Activated gamma-delta T cell treated with anti-CD3 and anti-CD28 coated beads, Interleukin-2, amount 50 U/mL, for 16 hours (primary cell): Measurements from ENCODE around the gene DHRS7B.
A peak's percentile ranks its signal among the peaks of the same experiment; 100 is the strongest.
"Not testable (repeated sequence)": the region's sequence is repeated elsewhere in the genome, so short reads cannot be mapped to it uniquely, and the experiment has no call there.

Experiments
- DNase-seq: peaks from one replicate; pipeline ENCODE4 v3.0.0-alpha.2; 2020; ENCODE audit warnings: low read depth

DHRS7B gene, protein sequence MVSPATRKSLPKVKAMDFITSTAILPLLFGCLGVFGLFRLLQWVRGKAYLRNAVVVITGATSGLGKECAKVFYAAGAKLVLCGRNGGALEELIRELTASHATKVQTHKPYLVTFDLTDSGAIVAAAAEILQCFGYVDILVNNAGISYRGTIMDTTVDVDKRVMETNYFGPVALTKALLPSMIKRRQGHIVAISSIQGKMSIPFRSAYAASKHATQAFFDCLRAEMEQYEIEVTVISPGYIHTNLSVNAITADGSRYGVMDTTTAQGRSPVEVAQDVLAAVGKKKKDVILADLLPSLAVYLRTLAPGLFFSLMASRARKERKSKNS

GRCh38 chr17:21126645-21127508 is at the start of gene DHRS7B:
TSS of gene DHRS7B (plus strand) at chr17:21126964. CDS start at chr17:21126972, 8 bp downstream.
- peak; percentile 96 for DNase-seq

DNA sequence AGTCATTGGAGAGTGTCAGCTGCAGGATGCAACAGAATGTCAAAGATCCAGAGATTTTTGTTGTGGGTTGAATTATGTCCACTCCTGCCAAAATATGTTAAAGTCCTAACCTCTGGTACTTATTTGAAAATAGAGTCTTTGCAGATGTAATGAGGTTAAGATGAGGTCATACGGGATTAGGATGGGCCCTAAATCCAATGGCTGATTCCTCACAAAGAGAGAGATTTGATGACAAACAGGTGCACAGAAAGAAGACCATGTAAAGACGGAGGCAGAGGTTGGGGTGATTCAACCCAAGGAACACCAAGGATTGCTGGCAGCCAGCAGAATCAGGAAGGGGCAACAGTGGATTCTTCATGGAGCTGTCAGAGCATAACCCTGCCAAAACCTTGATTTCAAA is 49.5 kb upstream of the DHRS7B start:
- DNase-seq, result no peak

- no peak for DNase-seq
Measured at GRCh38 chr17:21078016-21078780, 48.6 kb upstream of the DHRS7B start.

- DNase-seq, result no peak
Measured at GRCh38 chr17:21079196-21079595, 47.6 kb upstream of the DHRS7B start.

GRCh38 chr17:21082001-21082436 is 44.7 kb upstream of the DHRS7B start:
- no peak for DNase-seq

DNA sequence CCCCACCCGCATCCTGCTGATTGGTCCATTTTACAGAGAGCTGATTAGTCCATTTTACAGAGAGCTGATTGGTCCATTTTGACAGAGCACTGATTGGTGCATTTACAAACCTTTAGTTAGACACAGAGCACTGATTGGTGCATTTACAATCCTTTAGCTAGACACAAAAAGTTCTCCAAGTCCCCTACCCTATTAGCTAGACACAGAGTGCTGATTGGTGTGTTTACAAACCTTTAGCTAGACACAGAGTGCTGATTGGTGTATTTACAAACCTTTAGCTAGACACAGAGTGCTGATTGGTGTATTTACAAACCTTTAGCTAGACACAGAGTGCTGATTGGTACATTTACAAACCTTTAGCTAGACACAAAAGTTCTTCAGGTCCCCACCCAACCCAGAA is 41.5 kb upstream of the DHRS7B start:
- DNase-seq, result not testable (repeated sequence)

DNA sequence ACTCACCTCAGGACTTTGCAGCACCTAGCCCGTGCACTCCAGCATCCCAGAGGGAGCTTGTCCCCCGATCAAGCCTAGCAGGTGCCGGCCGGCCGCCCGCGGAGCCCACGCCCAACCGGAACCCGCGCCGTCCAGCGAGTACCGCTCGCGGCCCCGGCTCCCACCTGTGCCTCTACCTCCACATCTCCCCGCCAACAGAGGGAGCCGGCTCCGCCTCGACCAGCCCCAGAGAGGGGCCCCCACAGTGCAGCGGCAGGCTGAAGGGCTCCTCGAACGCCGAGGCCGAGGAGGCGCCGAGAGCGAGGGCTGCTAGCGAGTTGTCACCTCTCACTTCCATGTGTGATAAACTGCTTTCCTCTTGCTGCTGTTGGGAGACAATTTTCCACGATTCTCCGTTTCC is 41.1 kb upstream of the DHRS7B start:
- DNase-seq, result no peak

- no peak for DNase-seq
Measured at GRCh38 chr17:21089145-21089544, 37.6 kb upstream of the DHRS7B start.

DNA sequence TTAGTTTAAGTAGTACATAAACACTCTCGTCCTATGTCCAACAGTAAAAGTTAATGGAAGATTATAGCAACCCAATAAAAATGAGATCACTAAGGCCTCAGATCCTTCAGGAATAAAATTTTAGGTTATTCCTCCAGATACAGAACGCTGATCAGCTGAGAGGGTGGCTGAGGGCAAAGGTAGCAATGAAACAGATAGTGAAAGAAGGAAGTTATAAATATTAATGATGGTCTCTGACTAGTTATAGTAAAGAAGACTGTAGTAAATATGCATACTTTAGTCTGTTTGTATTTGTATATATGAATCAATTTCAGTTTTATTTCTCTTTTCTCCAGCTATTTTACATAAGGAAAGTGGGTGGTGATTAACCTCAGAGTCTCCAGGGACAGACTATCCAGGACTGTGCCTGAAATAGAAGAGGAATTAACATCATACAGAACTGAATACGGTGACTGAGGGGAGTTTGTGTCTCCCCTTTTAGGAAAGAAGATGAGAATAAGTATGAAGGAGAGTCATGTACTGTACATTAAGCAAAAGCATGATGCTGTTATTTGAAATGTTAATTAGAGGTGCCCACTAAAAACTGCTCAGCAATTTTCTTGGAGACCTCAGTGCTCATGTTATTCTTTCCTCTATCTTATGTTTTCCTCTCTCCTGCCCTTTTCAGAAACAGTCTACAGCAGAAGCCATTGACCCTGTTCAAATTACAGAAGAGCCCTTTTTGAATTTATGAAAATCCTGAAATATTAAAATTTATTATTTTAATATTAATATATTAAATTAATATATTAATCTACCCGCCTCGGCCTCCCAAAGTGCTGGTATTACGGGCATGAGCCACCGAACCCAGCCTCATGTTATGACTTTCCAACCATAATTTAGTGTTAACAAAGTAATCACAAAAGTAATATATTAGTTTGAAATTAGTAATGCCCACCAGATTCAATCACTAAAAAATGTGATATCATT is 36.5 kb upstream of the DHRS7B start:
- DNase-seq, result no peak

DNA sequence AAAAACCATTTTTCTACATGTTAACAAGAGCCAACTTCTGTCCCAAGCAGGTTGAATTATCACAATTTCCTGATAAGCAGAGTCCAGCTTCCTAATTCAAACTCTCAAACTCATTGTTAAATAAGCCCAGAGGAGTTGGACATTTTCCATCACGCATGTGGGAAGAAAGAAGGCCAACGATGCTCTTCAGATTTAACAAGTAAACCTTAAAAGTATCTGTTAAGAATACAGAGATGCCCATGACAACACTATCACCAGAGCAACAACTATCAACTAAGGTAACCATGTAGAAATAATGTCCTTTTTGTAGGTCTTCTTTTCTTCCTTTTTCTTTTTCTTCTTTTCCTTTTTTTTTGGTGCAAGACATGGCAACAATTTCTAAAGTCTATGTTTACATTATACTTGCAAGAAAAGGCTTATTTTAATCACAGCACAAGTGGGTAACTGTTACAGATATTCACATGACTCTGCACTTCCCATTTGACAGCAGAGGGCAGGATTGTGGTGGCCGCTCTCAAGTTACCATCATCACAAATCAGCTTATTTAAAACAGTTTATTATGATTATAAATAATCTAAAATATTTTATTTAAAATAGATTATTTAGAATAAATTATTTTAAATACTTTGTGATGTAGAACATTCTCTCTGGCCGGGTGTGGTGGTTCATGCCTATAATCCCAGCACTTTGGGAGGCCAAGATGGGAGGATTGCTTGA is 35.7 kb upstream of the DHRS7B start:
- no peak for DNase-seq

- no peak for DNase-seq
Measured at GRCh38 chr17:21094298-21094704, 32.5 kb upstream of the DHRS7B start.

- DNase-seq, result no peak
Measured at GRCh38 chr17:21095735-21096134, 31.0 kb upstream of the DHRS7B start.

DNA sequence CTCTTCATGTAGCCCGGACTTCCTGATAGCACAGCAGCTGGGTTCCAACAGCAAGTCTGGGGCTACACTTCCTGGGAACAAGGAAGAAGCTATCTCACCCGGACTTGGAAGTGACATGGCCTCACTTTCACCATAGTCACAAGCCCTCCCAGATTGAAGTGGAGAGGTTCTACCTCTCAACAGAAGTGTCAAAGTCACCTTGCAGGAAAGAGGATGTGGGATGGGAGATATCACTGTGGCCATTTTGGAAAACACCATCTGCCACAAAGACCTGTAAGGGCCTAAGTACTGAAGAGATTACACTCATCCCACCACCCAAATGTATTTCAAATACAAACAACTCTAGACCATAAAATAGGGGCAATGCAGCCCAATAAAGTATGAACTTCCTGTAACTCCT is 29.9 kb upstream of the DHRS7B start:
- DNase-seq, result no peak

DNA sequence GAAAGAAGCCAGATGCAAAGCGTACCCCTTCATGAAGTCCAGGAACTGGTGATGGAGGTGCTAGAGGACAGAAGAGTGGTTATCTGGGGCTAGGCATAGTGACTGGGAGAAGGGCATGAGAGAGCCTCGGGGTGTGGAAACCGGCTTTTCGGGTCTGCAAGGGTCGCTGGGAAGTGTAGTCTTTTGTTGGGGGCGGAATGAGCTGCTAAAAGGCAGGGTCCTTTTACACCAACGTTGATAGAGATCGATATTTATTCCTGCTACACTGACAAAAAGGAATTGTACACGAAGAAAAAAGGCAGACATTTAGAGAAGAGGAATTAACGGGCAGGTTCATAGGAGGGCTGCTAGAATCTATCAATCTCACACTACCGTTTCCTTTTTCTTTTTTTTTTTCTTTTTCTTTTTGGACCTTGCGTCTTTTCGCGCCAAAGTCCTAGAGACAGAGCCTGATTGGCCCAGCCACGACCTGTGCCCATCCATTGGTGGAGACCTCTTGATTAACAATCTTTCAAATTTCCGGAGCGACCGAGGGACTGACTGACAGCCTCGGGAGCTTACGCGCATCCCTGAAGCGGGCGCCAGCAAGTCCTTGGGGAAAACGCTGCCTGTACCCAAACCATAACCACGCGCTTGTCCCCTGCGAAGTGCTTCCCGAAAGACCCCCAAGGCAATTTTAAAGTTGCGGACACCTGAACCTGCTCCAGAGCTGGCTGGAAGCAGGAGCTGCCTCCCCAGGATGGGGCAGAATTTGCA is 27.7 kb upstream of the DHRS7B start:
- DNase-seq, result peak; percentile 35

GRCh38 chr17:21100636-21101035 is 26.1 kb upstream of the DHRS7B start:
- no peak for DNase-seq

DNA sequence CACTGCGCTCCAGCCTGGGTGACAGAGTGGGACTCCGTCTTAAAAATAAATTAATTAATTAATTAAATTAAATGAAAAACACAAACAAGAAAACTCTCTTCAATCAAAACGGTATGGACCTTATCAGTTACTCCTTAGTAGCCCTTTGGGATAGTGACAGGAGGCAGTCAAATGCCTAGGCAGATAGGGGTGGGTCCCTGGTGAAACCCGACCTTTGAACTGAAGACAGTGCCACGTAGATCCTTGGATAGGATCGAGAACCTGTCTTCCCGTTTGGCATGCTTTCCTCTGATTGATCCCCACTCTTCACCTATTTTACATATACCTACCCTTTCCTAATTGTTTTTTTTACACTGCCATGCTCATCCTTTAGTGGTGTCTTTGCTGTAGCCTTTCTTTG is 22.2 kb upstream of the DHRS7B start:
- no peak for DNase-seq

DNA sequence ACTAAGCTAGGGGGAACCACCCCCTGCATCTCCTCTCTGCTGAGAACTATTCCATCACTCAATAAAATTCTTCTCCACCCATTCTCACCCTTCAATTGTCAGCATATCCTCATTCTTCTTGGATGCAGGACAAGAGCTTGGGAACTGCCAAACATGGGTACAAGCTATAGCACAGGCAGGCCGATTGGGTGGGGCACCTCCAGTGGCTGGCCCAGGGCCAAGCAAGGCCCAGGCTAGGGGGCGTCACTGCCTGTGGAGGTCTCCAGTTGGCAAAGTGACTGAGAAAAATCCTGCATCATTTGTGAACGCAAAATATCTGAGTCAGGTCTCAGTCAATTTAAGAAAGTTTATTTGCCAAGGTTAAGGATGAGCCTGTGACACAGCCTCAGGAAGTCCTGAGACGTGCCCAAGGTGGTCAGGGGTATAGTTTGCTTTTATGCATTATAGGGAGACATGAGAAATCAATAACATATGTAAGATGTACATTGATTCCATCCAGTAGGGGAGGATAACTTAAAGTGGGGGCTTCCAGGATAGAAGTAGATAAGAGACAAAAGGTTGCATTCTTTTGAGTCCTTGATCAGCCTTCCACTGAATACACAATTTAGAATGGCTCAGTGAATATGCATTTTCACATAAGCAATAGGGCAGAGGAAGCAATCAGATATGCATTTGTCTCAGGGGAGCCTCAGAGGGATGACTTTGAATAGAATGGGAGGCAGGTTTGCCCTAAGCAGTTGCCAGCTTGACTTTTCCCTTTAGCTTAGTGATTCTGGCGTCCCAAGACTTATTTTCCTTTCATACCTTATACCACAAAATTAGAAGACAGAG is 21.5 kb upstream of the DHRS7B start:
- no peak for DNase-seq

DNA sequence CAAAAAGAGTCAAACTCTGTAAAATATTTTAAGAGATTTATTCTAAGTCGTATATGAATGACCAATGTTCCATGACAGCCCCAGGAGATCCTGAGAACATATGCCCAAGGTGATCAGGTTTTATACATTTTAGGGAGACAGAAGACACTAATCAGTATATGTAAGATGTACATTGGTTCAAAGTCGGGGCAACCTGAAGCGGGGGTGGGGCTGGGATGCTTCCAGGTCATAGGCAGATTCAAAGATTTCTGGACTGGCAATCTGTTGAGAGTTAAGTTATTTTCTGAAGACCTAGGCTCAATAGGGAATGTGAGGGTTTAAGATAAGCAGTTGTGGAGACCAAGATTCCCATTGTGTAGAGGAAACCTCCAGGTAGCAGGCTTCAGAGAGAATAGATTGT is 20.4 kb upstream of the DHRS7B start:
- no peak for DNase-seq

DNA sequence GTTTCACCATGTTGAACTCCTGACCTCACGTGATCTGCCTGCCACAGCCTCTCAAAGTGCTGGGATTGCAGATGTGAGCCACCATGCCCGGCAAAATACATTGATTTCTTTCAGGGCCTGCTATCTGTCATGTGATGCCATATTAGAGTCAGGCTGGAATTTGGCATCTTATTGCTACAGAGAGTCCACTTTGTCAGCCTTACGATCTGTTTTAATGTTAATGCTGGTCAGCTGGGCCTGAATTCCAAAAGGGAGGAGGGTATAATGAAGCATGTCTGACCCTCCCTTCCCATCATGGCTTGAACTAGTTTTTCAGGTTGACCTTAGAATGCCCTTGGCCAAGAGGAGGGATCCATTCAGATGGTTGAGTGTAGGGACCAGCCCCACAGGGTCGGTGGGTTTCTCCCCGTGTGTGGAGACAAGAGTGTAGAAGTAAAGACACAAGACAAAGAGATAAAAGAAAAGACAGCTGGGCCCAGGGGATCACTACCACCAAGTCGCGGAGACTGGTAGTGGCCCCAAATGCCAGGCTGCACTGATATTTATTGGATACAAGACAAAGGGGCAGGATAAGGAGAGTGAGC is 19.6 kb upstream of the DHRS7B start:
- not testable (repeated sequence) for DNase-seq
